CD4-positive, alpha-beta memory T cell (primary cell): ENCODE measurements around the gene BAHCC1. TPM values are rescaled to one million over a fixed set of nuclear protein-coding genes. Genes with fewer than 3 reads are reported as not detected.

Experiments used
- CTCF ChIA-PET: fragments of 350-600 bp; sonication (Branson Sonifier 250); formaldehyde crosslinking; loops from one replicate; lab custom pipeline; 2021; ENCODE audit warnings: inconsistent platforms; ENCODE audit not compliant: partially characterized antibody; lab: Charles Lee
- POLR2A ChIA-PET: fragments of 350-600 bp; sonication (Branson Sonifier 250); formaldehyde crosslinking; loops from one replicate; lab custom pipeline; 2021; ENCODE audit not compliant: partially characterized antibody; lab: Charles Lee
- DNase-seq, 5 donors: peaks; one replicate each; pipeline versions ENCODE4 v3.0.0 to v3.0.0-alpha.2; 2020 to 2022; ENCODE audit warnings: mixed read lengths in 1 of 5
- H3K27ac ChIP-seq: one replicate; pipeline ENCODE4 v1.7.0; 2013; ENCODE audit warnings: low read depth, low read length
- H3K27me3 ChIP-seq: 2 replicates; pipeline ENCODE4 v1.7.0; 2013; ENCODE audit warnings: mild to moderate bottlenecking, low read length, moderate library complexity; ENCODE audit not compliant: insufficient read depth
- H3K36me3 ChIP-seq: 2 replicates; pipeline ENCODE4 v1.7.0; 2013; ENCODE audit warnings: mild to moderate bottlenecking, low read length, moderate library complexity; ENCODE audit not compliant: insufficient read depth
- H3K4me1 ChIP-seq: 2 replicates; pipeline ENCODE4 v1.7.0; 2013; ENCODE audit warnings: mild to moderate bottlenecking, low read length, moderate library complexity; ENCODE audit not compliant: insufficient read depth
- H3K4me3 ChIP-seq, 2 donors: one replicate each; pipeline ENCODE4 v1.7.0; 2013; ENCODE audit warnings: low read length in 2 of 2, mild to moderate bottlenecking in 1 of 2
- H3K9me3 ChIP-seq, 2 donors: one replicate each; pipeline ENCODE4 v1.7.0; 2013; ENCODE audit warnings: low read length in 2 of 2, control low read depth in 1 of 2; ENCODE audit not compliant: control insufficient read depth in 1 of 2
- H3K27ac Mint-ChIP-seq, 7 donors: one replicate each; pipeline ENCODE4 v1.8.0; 2020 to 2021; ENCODE audit warnings: mixed read lengths in 7 of 7, mild to moderate bottlenecking in 6 of 7, inconsistent platforms in 3 of 7, moderate library complexity in 3 of 7
- H3K27me3 Mint-ChIP-seq, 2 donors: one replicate each; pipeline ENCODE4 v1.8.0; 2020 to 2021; ENCODE audit warnings: mixed read lengths in 2 of 2
- H3K36me3 Mint-ChIP-seq, 2 donors: one replicate each; pipeline ENCODE4 v1.8.0; 2020 to 2021; ENCODE audit warnings: mixed read lengths in 2 of 2, inconsistent platforms in 1 of 2, mild to moderate bottlenecking in 1 of 2
- H3K4me1 Mint-ChIP-seq, 4 donors: one replicate each; pipeline ENCODE4 v1.8.0; 2020 to 2021; ENCODE audit warnings: mixed read lengths in 4 of 4, mild to moderate bottlenecking in 1 of 4
- H3K4me3 Mint-ChIP-seq, 8 donors: one replicate each; pipeline ENCODE4 v1.8.0; 2020 to 2021; ENCODE audit warnings: mixed read lengths in 8 of 8, mild to moderate bottlenecking in 7 of 8, moderate library complexity in 6 of 8, inconsistent platforms in 3 of 8
- H3K9me3 Mint-ChIP-seq, 8 donors: one replicate each; pipeline ENCODE4 v1.8.0; 2020 to 2021; ENCODE audit warnings: mixed read lengths in 8 of 8, mild to moderate bottlenecking in 5 of 8, inconsistent platforms in 3 of 8, moderate library complexity in 1 of 8
- intact Hi-C: fragments of 100-400 bp; cut with micrococcal nuclease; formaldehyde crosslinking; loops from one replicate; pipeline ENCODE4 v1.15.1; 2023
- polyA plus RNA-seq, 2 donors: library from polyadenylated mRNA; unstranded; fragments of 300-500 nt; fragmentation: Illumina TruSeq; gene quantifications; one replicate each; pipeline ENCODE4 v1.2.3, GENCODE V29; 2021
- total RNA-seq, 2 experiments: library from RNA; stranded (reverse); gene quantifications; one replicate each; pipeline ENCODE4 v1.2.3, GENCODE V29; 2021

The BAHCC1 gene
- total and polyA plus RNA-seq, 4 experiments from 2014 or later: not detected

GRCh38 chr17:81412490-81413093 lies 17.3 kb downstream of the BAHCC1 start:
- Mint-ChIP-seq H3K36me3 (no peaks in the 10 kb centered on the region), H3K4me1 (peaks cover 9 to 24% (median 16%) of the 10 kb centered on the region in 4 donors), H3K27me3 (peaks cover 8 to 9% of the 10 kb centered on the region in 2 donors), H3K4me3 (peak overlapping the region; percentile 45 to 90 (median 78)), H3K27ac (peak overlapping the region in 4 of 7 donors; percentile 36 to 79 (median 67)), H3K9me3 (no peaks in the 10 kb centered on the region)
- Histone ChIP-seq H3K4me3 (peak overlapping the region in 1 of 2 donors; percentile 28), H3K4me1 (peaks cover 21% of the 10 kb centered on the region), H3K36me3 (no peaks in the 10 kb centered on the region), H3K27ac (no peak overlapping the region), H3K27me3 (peaks cover 1% of the 10 kb centered on the region), H3K9me3 (no peaks in the 10 kb centered on the region)
- ChIA-PET POLR2A (interaction anchor here (1.0 to 1.5 kb wide), 3 partner anchors 14 to 395 kb away, joined by 3 to 9 read pairs (median 4); partner anchors contain the start of gene BAHCC1), CTCF (no interaction called here)
- peak in 3 of 5 donors; percentile 47 to 60 (median 53) for DNase-seq
- intact Hi-C loops: no loop called here

GRCh38 chr17:81413497-81414135 lies 18.4 kb downstream of the BAHCC1 start:
- Mint-ChIP-seq H3K9me3 (no peaks in the 10 kb centered on the region), H3K27ac (no peak overlapping the region), H3K27me3 (peaks cover 0 to 4% of the 10 kb centered on the region in 2 donors), H3K4me1 (peaks cover 9 to 24% (median 16%) of the 10 kb centered on the region in 4 donors), H3K36me3 (no peaks in the 10 kb centered on the region), H3K4me3 (peak overlapping the region in 1 of 8 donors; percentile 81)
- no peaks in the 10 kb centered on the region for H3K27me3 ChIP-seq
- ChIA-PET CTCF (no interaction called here), POLR2A (no interaction called here)
- H3K4me1 ChIP-seq: peaks cover 21% of the 10 kb centered on the region
- intact Hi-C loops: no loop called here
- no peak overlapping the region for H3K27ac ChIP-seq
- H3K36me3 ChIP-seq: no peaks in the 10 kb centered on the region
- no peaks in the 10 kb centered on the region for H3K9me3 ChIP-seq
- no peak for DNase-seq
- no peak overlapping the region for H3K4me3 ChIP-seq

GRCh38 chr17:81414756-81415516 lies 19.7 kb downstream of the BAHCC1 start:
- DNase-seq: no peak
- Mint-ChIP-seq H3K27ac (no peak overlapping the region), H3K4me3 (no peak overlapping the region), H3K4me1 (peaks cover 9 to 24% (median 16%) of the 10 kb centered on the region in 4 donors), H3K36me3 (no peaks in the 10 kb centered on the region), H3K9me3 (no peaks in the 10 kb centered on the region), H3K27me3 (peaks cover 0 to 3% of the 10 kb centered on the region in 2 donors)
- intact Hi-C loops: no loop called here
- ChIA-PET CTCF (no interaction called here), POLR2A (no interaction called here)
- Histone ChIP-seq H3K36me3 (no peaks in the 10 kb centered on the region), H3K27ac (no peak overlapping the region), H3K4me3 (no peak overlapping the region), H3K4me1 (peaks cover 21% of the 10 kb centered on the region), H3K9me3 (no peaks in the 10 kb centered on the region), H3K27me3 (no peaks in the 10 kb centered on the region)

- Histone ChIP-seq H3K9me3 (no peaks in the 10 kb centered on the region), H3K27me3 (no peaks in the 10 kb centered on the region), H3K4me3 (no peak overlapping the region), H3K36me3 (no peaks in the 10 kb centered on the region), H3K4me1 (peaks cover 21% of the 10 kb centered on the region), H3K27ac (no peak overlapping the region)
- H3K4me3 Mint-ChIP-seq: no peak overlapping the region
- peaks cover 0 to 3% of the 10 kb centered on the region in 2 donors for H3K27me3 Mint-ChIP-seq
- H3K36me3 Mint-ChIP-seq: no peaks in the 10 kb centered on the region
- ChIA-PET CTCF (no interaction called here), POLR2A (no interaction called here)
- H3K9me3 Mint-ChIP-seq: no peaks in the 10 kb centered on the region
- peaks cover 9 to 24% (median 16%) of the 10 kb centered on the region in 4 donors for H3K4me1 Mint-ChIP-seq
- intact Hi-C loops: no loop called here
- peak overlapping the region in 1 of 7 donors; percentile 22 for H3K27ac Mint-ChIP-seq
- no peak for DNase-seq
Observed at GRCh38 chr17:81415681-81416080, 20.4 kb downstream of the BAHCC1 start.

GRCh38 chr17:81416612-81417011 lies 21.4 kb downstream of the BAHCC1 start:
- no peaks in the 10 kb centered on the region for H3K36me3 ChIP-seq
- Mint-ChIP-seq H3K4me1 (peaks cover 7 to 20% (median 15%) of the 10 kb centered on the region in 4 donors), H3K4me3 (no peak overlapping the region), H3K9me3 (no peaks in the 10 kb centered on the region), H3K27me3 (peaks cover 0 to 3% of the 10 kb centered on the region in 2 donors), H3K27ac (no peak overlapping the region), H3K36me3 (no peaks in the 10 kb centered on the region)
- no peak overlapping the region for H3K4me3 ChIP-seq
- H3K9me3 ChIP-seq: no peaks in the 10 kb centered on the region
- ChIA-PET POLR2A (no interaction called here), CTCF (no interaction called here)
- H3K27ac ChIP-seq: no peak overlapping the region
- DNase-seq: no peak
- no peaks in the 10 kb centered on the region for H3K27me3 ChIP-seq
- intact Hi-C loops: no loop called here
- peaks cover 21% of the 10 kb centered on the region for H3K4me1 ChIP-seq

DNA sequence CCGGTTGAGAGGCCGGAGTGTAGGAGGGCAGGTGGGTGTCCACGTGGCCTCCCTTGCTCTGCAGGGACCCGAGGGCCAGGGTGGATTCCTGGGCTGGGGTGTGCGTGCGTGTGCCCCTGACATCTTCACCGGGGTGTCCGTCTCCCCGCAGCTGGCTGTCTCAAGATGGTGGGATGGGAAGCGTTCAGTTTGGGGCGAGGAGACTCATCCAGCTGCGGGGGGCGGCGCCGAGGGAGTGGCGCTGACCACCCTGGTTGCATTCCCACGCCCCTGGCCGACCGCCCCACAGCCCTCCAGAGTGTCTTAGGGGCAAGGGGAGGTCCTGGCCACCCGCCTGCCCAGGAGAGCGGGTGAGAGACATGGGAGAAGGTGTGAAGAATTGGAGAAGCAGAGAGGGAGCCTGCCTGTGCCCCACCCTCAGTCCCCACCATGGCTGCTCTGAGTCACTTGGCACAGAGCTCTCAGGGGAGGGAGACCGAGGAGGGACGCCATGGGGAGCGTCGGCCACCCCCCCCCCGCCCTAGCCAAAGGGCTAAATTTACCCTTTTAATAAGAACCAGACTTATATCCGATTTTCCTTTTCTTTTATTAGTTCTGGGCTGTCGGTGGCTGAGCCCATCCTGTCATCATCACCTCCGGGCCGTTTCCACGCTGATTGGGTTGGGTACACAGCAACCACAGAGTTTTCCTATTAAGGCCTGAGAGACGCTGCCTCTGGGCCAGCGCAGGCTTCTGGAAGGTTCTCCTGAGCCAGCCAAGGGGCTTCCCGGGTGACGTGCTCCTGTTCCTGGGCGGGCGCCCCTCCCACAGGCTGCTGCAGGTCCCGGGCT lies 22.0 kb downstream of the BAHCC1 start:
- H3K9me3 ChIP-seq: no peaks in the 10 kb centered on the region
- no peak for DNase-seq
- no peaks in the 10 kb centered on the region for H3K27me3 ChIP-seq
- H3K36me3 ChIP-seq: no peaks in the 10 kb centered on the region
- Mint-ChIP-seq H3K36me3 (no peaks in the 10 kb centered on the region), H3K4me3 (no peak overlapping the region), H3K27me3 (peaks cover 2 to 3% of the 10 kb centered on the region in 2 donors), H3K9me3 (no peaks in the 10 kb centered on the region), H3K4me1 (peaks cover 6 to 18% (median 12%) of the 10 kb centered on the region in 4 donors), H3K27ac (no peak overlapping the region)
- peaks cover 14% of the 10 kb centered on the region for H3K4me1 ChIP-seq
- no peak overlapping the region for H3K4me3 ChIP-seq
- intact Hi-C loops: no loop called here
- no peak overlapping the region for H3K27ac ChIP-seq
- ChIA-PET CTCF (no interaction called here), POLR2A (no interaction called here)
